ENCODE results near the gene PRDM13.
"Not testable (repeated sequence)": the region's sequence is repeated elsewhere in the genome, so short reads cannot be mapped to it uniquely, and the experiment has no call there.

Gene PRDM13

GRCh38 chr6:99603421-99604165, 3.0 kb upstream of the PRDM13 start:
- no peak for DNase-seq (ENCODE audit: low read depth in 2 of 2)

- no peak for DNase-seq (ENCODE audit: low read depth in 2 of 2)
These were observed 2.2 kb upstream of the PRDM13 start for GRCh38 chr6:99604166-99605073.

GRCh38 chr6:99605074-99605734, 1.4 kb upstream of the PRDM13 start:
- DNase-seq (ENCODE audit: low read depth in 2 of 2), result no peak

- DNase-seq (ENCODE audit: low read depth in 2 of 2), result no peak
These were observed 550 bp upstream of the PRDM13 start for GRCh38 chr6:99605911-99606655.

- DNase-seq (ENCODE audit: low read depth in 2 of 2), result no peak
These were observed 893 bp downstream of the PRDM13 start for GRCh38 chr6:99607416-99608036.

- DNase-seq (ENCODE audit: low read depth in 2 of 2), result no peak
These were observed 1.6 kb downstream of the PRDM13 start for GRCh38 chr6:99608059-99608885.

GRCh38 chr6:99608886-99609482, 2.4 kb downstream of the PRDM13 start:
- DNase-seq (ENCODE audit: low read depth in 2 of 2), result no peak

GRCh38 chr6:99609905-99610489, 3.4 kb downstream of the PRDM13 start:
- no peak for DNase-seq (ENCODE audit: low read depth in 2 of 2)

- DNase-seq (ENCODE audit: low read depth in 2 of 2), result no peak
These were observed 4.5 kb downstream of the PRDM13 start for GRCh38 chr6:99611148-99611547.

- no peak for DNase-seq (ENCODE audit: low read depth in 2 of 2)
These were observed 6.1 kb downstream of the PRDM13 start for GRCh38 chr6:99612551-99613408.

- no peak for DNase-seq (ENCODE audit: low read depth in 2 of 2)
These were observed 6.7 kb downstream of the PRDM13 start for GRCh38 chr6:99613409-99613704.

GRCh38 chr6:99613705-99614429, 7.2 kb downstream of the PRDM13 start:
- DNase-seq (ENCODE audit: low read depth in 2 of 2), result no peak

GRCh38 chr6:99614430-99615186, 8.0 kb downstream of the PRDM13 start:
- DNase-seq (ENCODE audit: low read depth in 2 of 2), result no peak

GRCh38 chr6:99617131-99617530, 10.5 kb downstream of the PRDM13 start:
- no peak for DNase-seq (ENCODE audit: low read depth in 2 of 2)

GRCh38 chr6:99618649-99619408, 12.2 kb downstream of the PRDM13 start:
- no peak for DNase-seq (ENCODE audit: low read depth in 2 of 2)

GRCh38 chr6:99619409-99619762, 12.8 kb downstream of the PRDM13 start:
- DNase-seq (ENCODE audit: low read depth in 2 of 2), result no peak

- DNase-seq (ENCODE audit: low read depth in 2 of 2), result not testable (repeated sequence)
These were observed 15.4 kb downstream of the PRDM13 start for GRCh38 chr6:99622044-99622443.
